A172 (cell line): ENCODE data around the gene EPN1. TPM values are rescaled to one million over a fixed set of nuclear protein-coding genes. Genes with fewer than 3 reads are reported as not detected.

Source experiments
- DNase-seq: peaks from one replicate; pipeline ENCODE4 v3.0.0-alpha.2; 2015; ENCODE audit warnings: low spot score
- total RNA-seq: library from RNA; depleted of rRNA; stranded (reverse); fragments of >200 nt; shearing (Covaris generic); gene quantifications from 2 replicates; pipeline ENCODE4 v1.2.3, GENCODE V29; 2014

Gene EPN1
- total RNA-seq, 1 experiment from 2014 or later, result 135 TPM

DNA sequence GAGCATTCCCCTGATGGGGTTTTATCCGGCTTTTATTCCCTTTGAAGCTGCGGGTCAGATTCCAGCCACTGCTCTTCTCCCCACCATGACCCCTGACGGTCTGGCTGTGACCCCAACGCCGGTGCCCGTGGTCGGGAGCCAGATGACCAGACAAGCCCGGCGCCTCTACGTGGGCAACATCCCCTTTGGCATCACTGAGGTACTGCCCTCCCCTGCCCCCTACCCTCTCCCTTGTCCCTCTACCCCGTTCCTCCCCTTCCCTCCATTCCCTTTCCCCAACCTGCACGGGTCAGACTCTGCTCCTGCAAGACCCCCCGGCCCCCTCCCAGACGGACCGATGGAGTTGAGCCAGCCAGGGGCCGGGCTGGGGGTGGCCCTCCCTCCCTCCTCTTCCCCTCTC is 14.0 kb upstream of the EPN1 start:
- no peak for DNase-seq

DNA sequence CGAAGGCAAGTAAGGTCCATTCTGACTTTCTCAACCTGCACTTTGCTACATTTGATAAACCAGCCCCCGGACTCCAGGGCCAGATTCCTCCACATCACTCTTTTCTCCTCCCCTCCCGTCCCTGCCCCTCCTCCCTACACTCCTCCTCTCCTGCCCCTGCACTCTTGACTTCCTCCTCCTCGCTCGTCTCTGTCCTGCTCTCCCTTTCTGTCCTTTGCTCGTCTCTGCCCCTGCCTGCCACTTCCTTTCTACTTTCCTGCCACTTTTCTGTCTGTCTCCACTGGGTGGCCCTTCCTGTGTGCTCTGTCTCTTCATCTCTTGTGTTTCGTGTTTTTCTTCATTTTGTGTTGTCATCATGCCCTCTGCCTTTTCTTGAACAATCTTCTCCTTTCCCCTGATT is 13.2 kb upstream of the EPN1 start:
- no peak for DNase-seq

- no peak for DNase-seq
Observed at GRCh38 chr19:55663846-55664536, 11.0 kb upstream of the EPN1 start.

DNA sequence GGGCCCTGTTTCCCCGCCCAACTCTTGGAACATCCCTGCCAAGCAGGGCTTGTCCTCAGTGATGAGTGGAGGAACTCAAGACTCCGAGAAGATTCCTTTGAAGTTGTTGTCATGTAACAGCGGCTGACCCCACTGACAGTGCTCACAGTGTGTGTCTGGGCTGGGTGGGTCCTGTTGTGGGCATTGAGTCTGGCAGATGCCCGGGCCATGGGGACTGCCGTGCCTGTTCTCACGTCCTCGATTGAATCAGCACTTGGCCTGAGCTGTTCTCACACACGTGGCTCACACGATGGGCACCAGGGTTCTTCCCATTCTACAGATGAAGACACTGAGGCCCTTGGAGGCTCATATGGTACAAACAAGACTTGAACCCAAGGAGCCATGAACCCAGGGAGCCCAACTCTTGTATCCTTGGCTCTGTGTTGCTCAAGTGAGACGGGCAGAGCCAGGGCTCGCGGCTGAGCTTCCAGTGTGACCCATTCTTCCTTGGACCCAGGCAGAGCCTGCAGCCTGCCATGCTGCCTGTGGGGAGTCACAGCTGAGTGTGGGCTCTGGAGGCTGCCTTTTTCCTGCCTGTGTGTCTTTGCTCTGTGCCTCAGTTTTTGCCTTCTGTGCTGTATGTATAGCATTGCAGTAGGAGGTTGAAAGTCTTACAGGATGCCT is 8.6 kb upstream of the EPN1 start:
- DNase-seq, result no peak

DNA sequence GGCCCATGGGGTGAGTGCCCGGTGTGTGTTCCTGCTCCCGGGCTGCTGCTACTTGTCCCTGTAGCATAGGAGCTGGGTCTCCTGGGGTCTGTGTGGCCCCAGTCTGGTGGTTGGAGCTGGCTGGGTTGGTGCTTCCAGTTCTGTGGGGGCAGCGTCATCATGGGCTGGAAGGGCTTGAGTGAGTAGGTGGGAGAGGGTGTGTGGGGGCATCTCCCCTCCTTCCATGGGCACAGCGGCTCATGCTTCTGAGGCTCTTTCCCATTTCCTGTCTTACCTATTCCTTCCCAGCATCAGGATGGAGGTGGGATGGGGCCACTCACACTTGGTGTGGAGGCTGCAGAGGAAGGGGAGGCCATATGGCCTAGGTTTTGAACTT is 8.0 kb upstream of the EPN1 start:
- DNase-seq, result no peak

DNA sequence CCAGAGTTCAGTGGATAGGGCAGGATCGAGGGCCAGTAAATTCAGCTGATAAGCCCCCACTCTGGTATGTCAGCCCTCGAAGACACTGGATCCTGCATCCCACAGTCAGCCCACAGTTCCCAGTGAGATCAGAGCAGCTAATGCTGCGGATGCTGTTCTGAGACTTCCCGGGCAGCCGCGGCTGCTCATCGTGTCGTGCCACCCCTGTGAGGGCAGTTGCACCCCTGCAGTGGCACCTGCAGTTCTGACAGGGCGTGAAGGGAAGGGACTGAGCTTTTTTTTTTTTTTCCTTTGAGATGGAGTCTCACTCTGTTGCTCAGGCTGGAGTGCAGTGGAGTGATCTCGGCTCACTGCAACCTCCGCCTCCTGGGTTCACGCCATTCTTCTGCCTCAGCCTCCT is 7.5 kb upstream of the EPN1 start:
- no peak for DNase-seq

- no peak for DNase-seq
Observed at GRCh38 chr19:55667958-55668357, 7.1 kb upstream of the EPN1 start.

DNA sequence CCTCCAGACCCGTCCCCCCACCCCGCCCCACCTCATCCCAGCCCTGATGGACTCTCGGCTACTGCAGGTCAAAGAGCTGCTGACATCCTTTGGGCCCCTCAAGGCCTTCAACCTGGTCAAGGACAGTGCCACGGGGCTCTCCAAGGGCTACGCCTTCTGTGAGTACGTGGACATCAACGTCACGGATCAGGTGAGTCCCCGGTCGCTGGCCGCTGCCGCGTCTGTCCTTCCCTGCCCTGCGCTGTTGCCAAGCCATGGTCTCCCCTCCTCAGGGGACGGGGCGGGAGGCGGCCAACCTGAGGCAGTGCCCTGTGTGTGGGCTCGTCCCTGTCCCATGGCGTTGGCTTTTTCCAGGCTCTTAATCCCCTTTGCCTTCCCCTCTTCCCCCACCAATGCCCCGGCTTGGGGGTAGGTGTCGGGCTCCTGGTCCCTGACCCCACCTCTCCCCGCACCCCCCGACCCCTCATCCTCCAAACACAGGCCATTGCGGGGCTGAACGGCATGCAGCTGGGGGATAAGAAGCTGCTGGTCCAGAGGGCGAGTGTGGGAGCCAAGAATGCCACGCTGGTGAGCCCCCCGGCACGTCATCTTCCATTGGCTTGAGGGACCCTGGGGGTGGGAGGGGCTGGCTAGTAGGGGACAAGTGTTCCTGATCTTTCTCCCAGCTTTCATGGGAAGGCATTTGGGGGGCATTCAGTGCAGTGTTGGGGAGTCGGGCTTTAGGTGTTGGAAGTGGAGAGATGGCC is 6.2 kb upstream of the EPN1 start:
- DNase-seq, result no peak

DNA sequence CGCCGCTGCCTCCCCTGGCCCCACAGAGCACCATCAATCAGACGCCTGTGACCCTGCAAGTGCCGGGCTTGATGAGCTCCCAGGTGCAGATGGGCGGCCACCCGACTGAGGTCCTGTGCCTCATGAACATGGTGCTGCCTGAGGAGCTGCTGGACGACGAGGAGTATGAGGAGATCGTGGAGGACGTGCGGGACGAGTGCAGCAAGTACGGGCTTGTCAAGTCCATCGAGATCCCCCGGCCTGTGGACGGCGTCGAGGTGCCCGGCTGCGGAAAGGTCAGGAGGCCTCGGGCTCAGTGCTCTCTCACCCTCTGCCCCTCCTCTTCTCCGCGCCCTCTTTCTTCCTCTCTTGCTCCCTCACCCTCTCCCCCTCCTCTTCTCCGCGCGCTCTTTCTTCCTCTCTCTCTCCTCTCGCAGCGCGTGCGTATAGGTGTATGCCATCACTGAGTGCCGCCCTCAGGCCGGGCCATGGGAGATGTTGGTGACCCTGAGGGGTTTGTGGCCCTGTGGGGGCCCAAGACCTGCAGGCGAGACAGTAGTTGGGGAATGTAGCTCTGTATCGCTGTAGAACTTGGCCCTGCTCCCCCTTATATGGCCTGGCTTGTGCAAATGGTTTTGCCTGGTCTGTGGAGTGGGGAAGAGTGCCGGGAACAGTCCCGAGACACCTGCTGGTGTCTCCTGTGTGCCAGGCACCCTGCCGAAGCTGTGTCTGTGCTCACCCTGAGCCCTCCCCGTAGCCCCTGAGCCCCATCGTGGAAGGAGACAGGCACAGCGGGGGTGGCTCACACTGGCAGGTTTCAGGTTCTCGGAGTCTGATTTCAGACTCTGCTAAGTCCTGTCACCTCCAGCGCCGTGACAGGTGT is 5.4 kb upstream of the EPN1 start:
- no peak for DNase-seq

DNA sequence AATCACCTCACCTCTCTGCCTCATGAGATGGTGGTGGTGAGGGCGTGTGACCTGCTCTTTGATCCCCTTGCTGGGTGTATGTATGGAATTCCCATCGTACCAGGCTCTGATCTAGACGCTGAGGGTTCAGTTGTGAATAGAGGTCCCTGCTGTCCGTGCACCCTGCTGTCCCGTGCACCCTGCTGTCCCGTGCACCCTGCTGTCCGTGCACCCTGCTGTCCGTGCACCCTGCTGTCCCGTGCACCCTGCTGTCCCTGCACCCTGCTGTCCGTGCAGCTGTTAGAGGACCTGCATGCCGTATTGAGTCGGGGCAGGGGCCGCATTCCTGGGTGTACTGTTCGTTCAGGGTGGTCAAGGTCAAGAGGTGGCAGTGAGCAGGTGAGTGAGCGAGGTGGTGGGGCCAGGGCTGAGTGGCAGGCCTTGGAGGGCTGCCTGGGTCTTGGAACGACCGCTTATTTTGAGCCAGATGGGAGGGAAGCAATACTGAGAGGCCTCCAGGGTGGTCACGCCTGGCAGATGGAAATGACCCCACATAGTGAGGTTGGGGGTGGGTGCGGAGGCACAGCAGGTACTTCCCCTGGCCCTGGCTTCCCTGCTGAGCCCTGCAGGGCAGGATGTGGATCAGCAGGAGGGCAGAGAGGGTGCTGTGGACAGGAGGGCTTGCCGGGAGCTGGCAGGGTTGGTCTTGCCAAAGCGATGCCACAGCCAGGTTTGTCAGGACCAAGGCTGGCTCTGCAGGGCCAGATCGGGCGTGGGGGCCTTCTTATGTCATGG is 4.6 kb upstream of the EPN1 start:
- peak; percentile 99 for DNase-seq

- DNase-seq, result no peak
Observed at GRCh38 chr19:55671054-55671378, 4.0 kb upstream of the EPN1 start.

GRCh38 chr19:55672418-55672817 is 2.6 kb upstream of the EPN1 start:
- peak; percentile 94 for DNase-seq

DNA sequence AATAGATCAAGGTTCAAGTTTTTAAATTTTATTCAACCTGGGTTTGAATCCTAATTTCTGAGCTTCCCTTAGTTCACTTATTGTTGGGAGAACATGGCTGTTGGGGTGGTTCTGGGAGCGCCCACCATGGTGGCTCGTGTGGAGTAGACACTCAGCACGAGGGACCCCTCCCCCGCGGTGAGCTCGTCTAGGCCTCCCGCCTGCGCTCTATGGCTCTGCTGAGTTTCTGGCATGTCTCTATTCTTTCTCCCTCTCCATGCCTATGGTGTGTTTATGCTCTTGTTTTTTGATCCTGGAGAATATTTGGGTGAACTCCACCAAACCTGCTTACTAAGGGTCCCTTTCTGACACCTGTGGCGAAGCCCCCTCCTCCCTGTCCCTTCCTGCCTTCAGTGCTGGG is 1.6 kb upstream of the EPN1 start:
- no peak for DNase-seq

- no peak for DNase-seq
Observed at GRCh38 chr19:55673889-55674288, 1.1 kb upstream of the EPN1 start.

- no peak for DNase-seq
Observed at GRCh38 chr19:55674459-55674840, 576 bp upstream of the EPN1 start.

DNA sequence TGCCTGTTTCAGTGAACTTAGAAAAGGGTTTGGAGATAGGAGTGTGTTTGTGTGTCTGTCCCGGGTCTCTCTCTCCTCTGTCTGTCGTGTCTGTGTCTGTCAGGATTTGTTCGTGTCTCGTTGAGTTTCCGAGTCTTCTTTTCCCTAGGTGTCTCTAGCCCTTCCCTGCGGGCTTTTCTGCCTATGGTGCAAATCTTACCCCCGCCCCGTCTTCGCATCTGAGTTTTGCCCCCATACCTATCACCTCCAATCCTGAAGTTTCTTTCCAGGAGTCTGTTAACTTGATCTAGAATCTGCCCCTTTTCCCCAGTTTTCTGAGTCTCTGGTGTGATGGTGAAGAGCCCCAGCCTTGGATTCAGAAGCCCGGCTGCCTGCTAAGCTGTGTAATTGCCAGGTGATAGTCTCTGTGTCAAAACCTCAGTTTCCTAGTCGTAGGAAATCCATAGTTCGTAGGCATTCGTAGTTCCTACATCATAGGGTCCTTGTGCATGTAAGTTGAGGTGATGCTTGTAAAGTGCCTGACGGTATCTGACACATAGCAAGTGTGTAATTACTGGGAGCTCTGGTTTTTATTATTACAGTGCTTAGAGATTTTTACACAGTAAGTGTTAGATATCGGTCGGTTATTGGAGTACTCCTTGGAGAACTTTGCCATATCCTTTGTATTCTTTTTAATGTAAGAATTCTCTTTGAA is 782 bp downstream of the EPN1 start:
- no peak for DNase-seq

DNA sequence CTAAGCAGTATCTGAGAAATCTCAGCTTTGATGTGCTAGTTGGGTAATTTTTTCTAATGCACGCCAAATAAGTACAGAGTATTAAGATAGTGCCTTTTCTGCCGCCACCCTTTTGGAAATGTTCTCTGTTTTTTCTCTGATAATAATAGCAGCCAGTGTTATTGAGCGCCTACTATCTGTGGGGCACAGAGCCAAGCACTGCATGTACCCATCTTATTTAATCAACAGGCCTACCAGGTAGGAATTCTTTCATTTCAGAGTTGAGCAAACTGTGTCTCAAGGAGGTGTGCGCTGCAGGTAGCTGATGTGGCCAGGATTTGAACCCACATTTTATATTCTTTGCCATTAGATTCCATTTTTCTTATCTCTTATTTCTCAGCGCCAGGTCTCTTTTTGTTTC is 1.4 kb downstream of the EPN1 start:
- DNase-seq, result no peak

DNA sequence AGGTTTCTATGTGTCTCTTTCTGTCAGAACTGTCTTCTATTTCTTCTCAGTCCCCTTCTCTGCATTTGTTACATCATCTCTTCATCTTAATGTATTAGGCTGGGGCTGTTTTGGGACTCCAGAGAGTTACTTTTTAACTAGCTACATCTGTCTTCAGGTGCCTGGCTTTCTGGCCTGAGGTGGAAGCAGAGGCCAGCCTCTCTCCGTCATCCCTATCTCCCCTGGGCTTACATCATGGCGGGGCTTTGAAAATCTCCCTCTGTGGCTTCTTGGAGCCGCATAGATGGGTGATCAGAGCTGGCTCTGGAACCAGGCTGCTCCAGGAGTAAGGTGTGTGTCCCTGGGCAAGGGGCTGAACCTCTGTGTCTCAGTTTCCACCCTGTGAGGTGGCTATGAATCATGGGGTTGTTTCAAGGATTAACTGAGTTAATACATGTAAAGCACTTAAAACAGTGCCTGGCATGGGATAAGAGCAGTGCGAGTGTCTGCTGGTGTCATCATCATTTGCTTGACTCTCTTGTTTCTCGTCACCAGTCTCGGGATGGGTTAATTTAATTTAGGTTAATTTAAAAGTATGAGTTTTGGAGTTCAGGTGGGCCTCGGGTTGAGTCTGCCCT is 2.0 kb downstream of the EPN1 start:
- no peak for DNase-seq

- no peak for DNase-seq
Observed at GRCh38 chr19:55677572-55678028, 2.6 kb downstream of the EPN1 start.

- DNase-seq, result no peak
Observed at GRCh38 chr19:55678121-55678671, 3.2 kb downstream of the EPN1 start.
